Activated CD8-positive, alpha-beta T cell treated with anti-CD3 and anti-CD28 coated beads for 36 hours (primary cell): ENCODE measurements around the gene MRPS23. TPM values are rescaled to one million over a fixed set of nuclear protein-coding genes. Genes with fewer than 3 reads are reported as not detected.

Experiments used
- ATAC-seq: fragments of 200-7000 bp; cut with Tn5 transposase; one replicate; pipeline ENCODE4 v1.10.0; 2021; ENCODE audit warnings: mild to moderate bottlenecking, moderate library complexity
- CTCF ChIA-PET: fragments of 350-600 bp; sonication (Branson Sonifier 250); formaldehyde crosslinking; loops from one replicate; lab custom pipeline; 2021; ENCODE audit warnings: antibody characterized with exemption; lab: Charles Lee
- POLR2A ChIA-PET: fragments of 350-600 bp; sonication (Branson Sonifier 250); formaldehyde crosslinking; loops from one replicate; lab custom pipeline; 2021; ENCODE audit warnings: antibody characterized with exemption; lab: Charles Lee
- DNase-seq: peaks from one replicate; pipeline ENCODE4 v3.0.0-alpha.2; 2020
- H3K27ac Mint-ChIP-seq: one replicate; pipeline ENCODE4 v1.8.0; 2021; ENCODE audit warnings: mild to moderate bottlenecking, mixed read lengths
- H3K27me3 Mint-ChIP-seq: one replicate; pipeline ENCODE4 v1.8.0; 2021; ENCODE audit warnings: mixed read lengths
- H3K36me3 Mint-ChIP-seq: one replicate; pipeline ENCODE4 v1.8.0; 2021; ENCODE audit warnings: low read depth, mixed read lengths
- H3K4me1 Mint-ChIP-seq: one replicate; pipeline ENCODE4 v1.8.0; 2021; ENCODE audit warnings: low read depth, mixed read lengths
- H3K4me3 Mint-ChIP-seq: one replicate; pipeline ENCODE4 v1.8.0; 2021; ENCODE audit warnings: mild to moderate bottlenecking, moderate library complexity, mixed read lengths
- H3K9me3 Mint-ChIP-seq: one replicate; pipeline ENCODE4 v1.8.0; 2021; ENCODE audit warnings: mixed read lengths
- CTCF ChIP-seq: fragments of 200-600 bp; IDR thresholded peaks from one replicate; pipeline ENCODE4 v1.8.0; 2022; ENCODE audit warnings: antibody characterized with exemption, mild to moderate bottlenecking
- intact Hi-C: fragments of 100-400 bp; cut with micrococcal nuclease; formaldehyde crosslinking; loops from one replicate; pipeline ENCODE4 v1.10.0; 2022
- total RNA-seq, 2 experiments: library from RNA; stranded (reverse); gene quantifications; one replicate each; pipeline ENCODE4 v1.2.3, GENCODE V29; 2021

MRPS23 gene
- total RNA-seq, 2 experiments from 2014 or later, result 69.5 to 70.0 TPM

- peaks cover 16% of the 10 kb centered on the region for H3K27me3 Mint-ChIP-seq
- POLR2A ChIA-PET, result interaction anchor here (0.6 to 1.4 kb wide), 2 partner anchors 14 to 123 kb away, joined by 3 to 5 read pairs; no protein-coding TSS in a partner anchor
- ATAC-seq (no peak), DNase-seq (no peak)
- H3K27ac Mint-ChIP-seq, result no peak overlapping the region
- TF ChIP-seq CTCF, result no peak
- CTCF ChIA-PET, result interaction anchor here (0.6 to 6.7 kb wide), 5 partner anchors 9 to 245 kb away, joined by 3 to 44 read pairs (median 4); no protein-coding TSS in a partner anchor
- no peaks in the 10 kb centered on the region for H3K36me3 Mint-ChIP-seq
- intact Hi-C loops, result no loop called here
- peaks cover 19% of the 10 kb centered on the region for H3K4me1 Mint-ChIP-seq
- no peak overlapping the region for H3K4me3 Mint-ChIP-seq
- H3K9me3 Mint-ChIP-seq, result no peaks in the 10 kb centered on the region
Measured at GRCh38 chr17:57866723-57867122, 16.9 kb upstream of the MRPS23 start.

GRCh38 chr17:57866319-57866718, 16.5 kb upstream of the MRPS23 start:
- Mint-ChIP-seq H3K4me1 (peaks cover 20% of the 10 kb centered on the region), H3K36me3 (no peaks in the 10 kb centered on the region), H3K9me3 (no peaks in the 10 kb centered on the region), H3K27me3 (peaks cover 16% of the 10 kb centered on the region), H3K4me3 (no peak overlapping the region), H3K27ac (no peak overlapping the region)
- intact Hi-C loops, result no loop called here
- ChIA-PET POLR2A (interaction anchor here (1.4 kb wide), 1 partner anchor 124 kb away, joined by 5 read pairs; no protein-coding TSS in a partner anchor), CTCF (interaction anchor here (1.3 to 6.7 kb wide), 2 partner anchors 8 to 133 kb away, joined by 5 to 44 read pairs; no protein-coding TSS in a partner anchor)
- DNase-seq (no peak), ATAC-seq (no peak)
- TF ChIP-seq CTCF, result no peak

DNA sequence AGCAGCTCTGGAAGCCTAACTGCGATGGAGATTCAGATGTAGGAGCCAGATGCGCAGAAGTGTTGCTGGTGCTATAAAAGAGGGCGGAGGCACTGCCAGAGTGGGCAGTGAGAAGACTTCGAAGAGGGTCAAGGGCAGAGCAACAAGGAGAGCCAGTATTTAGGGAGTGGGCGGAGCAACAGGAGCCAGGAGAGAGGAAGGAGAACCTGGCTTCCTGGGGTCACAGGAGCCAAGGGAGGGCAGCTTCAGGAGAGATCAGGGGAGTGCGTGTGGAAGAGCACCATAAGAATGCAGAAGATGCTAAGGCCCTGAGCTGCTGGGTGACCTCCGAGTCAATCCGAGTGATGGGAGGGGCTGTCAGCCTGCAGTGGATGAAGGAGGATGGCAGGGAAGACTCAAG, 14.4 kb upstream of the MRPS23 start:
- Mint-ChIP-seq H3K27ac (no peak overlapping the region), H3K4me1 (peaks cover 29% of the 10 kb centered on the region), H3K27me3 (peaks cover 30% of the 10 kb centered on the region), H3K9me3 (no peaks in the 10 kb centered on the region), H3K4me3 (no peak overlapping the region), H3K36me3 (no peaks in the 10 kb centered on the region)
- POLR2A ChIA-PET, result interaction anchor here (1.0 to 1.1 kb wide), 2 partner anchors 12 to 142 kb away, joined by 3 to 4 read pairs; no protein-coding TSS in a partner anchor
- ATAC-seq (no peak), DNase-seq (no peak)
- no peak for TF ChIP-seq CTCF
- CTCF ChIA-PET, result no interaction called here
- intact Hi-C loops, result loop anchor here (5.0 kb wide), 1 partner anchor 308 kb away; no protein-coding TSS in a partner anchor

- DNase-seq, result no peak
- CTCF ChIA-PET, result interaction anchor here (0.6 to 11.5 kb wide), 5 partner anchors 10 to 513 kb away, joined by 3 to 177 read pairs (median 3); partner anchors contain the start of gene MRPS23
- peaks cover 22% of the 10 kb centered on the region for H3K4me1 Mint-ChIP-seq
- peaks cover 35% of the 10 kb centered on the region for H3K27me3 Mint-ChIP-seq
- H3K27ac Mint-ChIP-seq, result no peak overlapping the region
- H3K36me3 Mint-ChIP-seq, result no peaks in the 10 kb centered on the region
- POLR2A ChIA-PET, result interaction anchor here (0.6 to 1.4 kb wide), 4 partner anchors 13 to 134 kb away, joined by 3 to 5 read pairs (median 3); partner anchors contain the start of gene MRPS23
- H3K9me3 Mint-ChIP-seq, result no peaks in the 10 kb centered on the region
- no peak overlapping the region for H3K4me3 Mint-ChIP-seq
- ATAC-seq, result no peak
- intact Hi-C loops, result loop anchor here (5.0 kb wide), 1 partner anchor 309 kb away; no protein-coding TSS in a partner anchor
- TF ChIP-seq CTCF, result no peak
Measured at GRCh38 chr17:57862694-57863667, 13.1 kb upstream of the MRPS23 start.
